BJ (cell line): ENCODE measurements around the gene JAKMIP1. TPM values are rescaled to one million over a fixed set of nuclear protein-coding genes. Genes with fewer than 3 reads are reported as not detected.

Experiments used
- CTCF ChIA-PET: fragments of 350-600 bp; formaldehyde crosslinking; extraction: SDS; loops from one replicate; lab custom pipeline; 2021; ENCODE audit warnings: antibody characterized with exemption, inconsistent platforms; lab: Yijun Ruan, JAX
- POLR2A ChIA-PET: fragments of 300-600 bp; sonication (Branson Sonifier 250); formaldehyde crosslinking; extraction: SDS; loops from one replicate; lab custom pipeline; 2021; ENCODE audit warnings: antibody characterized with exemption; lab: Charles Lee
- DNase-seq: peaks from one replicate; pipeline ENCODE4 v3.0.0-alpha.2; 2011; ENCODE audit warnings: low read depth
- H3K27me3 ChIP-seq: 2 replicates; pipeline ENCODE4 v1.6.0; 2011; ENCODE audit warnings: low read length; ENCODE audit not compliant: control insufficient read depth, insufficient read depth
- H3K36me3 ChIP-seq: 2 replicates; pipeline ENCODE4 v1.5.1; 2011; ENCODE audit warnings: low read length; ENCODE audit not compliant: control insufficient read depth, insufficient read depth
- H3K4me3 ChIP-seq: 2 replicates; pipeline ENCODE4 v1.5.1; 2011; ENCODE audit warnings: low read depth, mild to moderate bottlenecking, control low read depth, low read length
- CTCF ChIP-seq: IDR thresholded peaks from 2 replicates; pipeline ENCODE4 v1.5.1; 2011; ENCODE audit warnings: low read depth, mild to moderate bottlenecking, control low read depth, inconsistent platforms, low read length, moderate library complexity; ENCODE audit not compliant: insufficient read depth
- polyA plus RNA-seq: library from polyadenylated mRNA; depleted of rRNA; stranded (reverse); fragments of >200 nt; gene quantifications from 2 replicates; pipeline ENCODE4 v1.2.3, GENCODE V29; 2011

Gene JAKMIP1
- polyA plus RNA-seq, 1 experiment, result not detected

- Histone ChIP-seq H3K36me3 (no peaks in the 10 kb centered on the region), H3K4me3 (no peak overlapping the region), H3K27me3 (peaks cover 2% of the 10 kb centered on the region)
- ChIA-PET CTCF (interaction anchor here (1.0 to 1.5 kb wide), 2 partner anchors 14 to 93 kb away, joined by 3 read pairs; no protein-coding TSS in a partner anchor), POLR2A (no interaction called here)
- DNase-seq, result no peak
- no peak for TF ChIP-seq CTCF
These were observed 36.6 kb upstream of the JAKMIP1 start for GRCh38 chr4:6236816-6237390.

GRCh38 chr4:6235901-6236640 lies 35.7 kb upstream of the JAKMIP1 start:
- no peak overlapping the region for H3K4me3 ChIP-seq
- ChIA-PET CTCF (no interaction called here), POLR2A (no interaction called here)
- H3K36me3 ChIP-seq, result no peaks in the 10 kb centered on the region
- no peak for DNase-seq
- no peak for TF ChIP-seq CTCF
- H3K27me3 ChIP-seq, result peaks cover 2% of the 10 kb centered on the region

GRCh38 chr4:6235012-6235411 lies 34.7 kb upstream of the JAKMIP1 start:
- ChIA-PET CTCF (interaction anchor here (0.6 kb wide), 1 partner anchor 15 kb away, joined by 3 read pairs; no protein-coding TSS in a partner anchor), POLR2A (no interaction called here)
- no peaks in the 10 kb centered on the region for H3K36me3 ChIP-seq
- H3K4me3 ChIP-seq, result no peak overlapping the region
- H3K27me3 ChIP-seq, result peaks cover 2% of the 10 kb centered on the region
- no peak for DNase-seq
- no peak for TF ChIP-seq CTCF

GRCh38 chr4:6233929-6234328 lies 33.6 kb upstream of the JAKMIP1 start:
- TF ChIP-seq CTCF, result no peak
- POLR2A ChIA-PET, result no interaction called here
- H3K4me3 ChIP-seq, result no peak overlapping the region
- no peaks in the 10 kb centered on the region for H3K36me3 ChIP-seq
- peaks cover 2% of the 10 kb centered on the region for H3K27me3 ChIP-seq
- no peak for DNase-seq
- CTCF ChIA-PET, result interaction anchor here (0.7 kb wide), 1 partner anchor 94 kb away, joined by 3 read pairs; no protein-coding TSS in a partner anchor
